Activated CD8-positive, alpha-beta memory T cell treated with anti-CD3 and anti-CD28 coated beads for 1 hour (primary cell): ENCODE data around the gene CRY1.
"Not testable (repeated sequence)": the region's sequence is repeated elsewhere in the genome, so short reads cannot be mapped to it uniquely, and the experiment has no call there.

Experiments used
- DNase-seq, 2 donors: peaks; one replicate each; pipeline ENCODE4 v3.0.0-alpha.2; 2020; ENCODE audit warnings: low read depth in 1 of 2; ENCODE audit errors: extremely low read depth in 1 of 2

CRY1 gene

GRCh38 chr12:107073266-107073665 is 20.1 kb downstream of the CRY1 start:
- not testable (repeated sequence) for DNase-seq

GRCh38 chr12:107066691-107067090 is 26.7 kb downstream of the CRY1 start:
- no peak for DNase-seq

GRCh38 chr12:107064687-107065086 is 28.7 kb downstream of the CRY1 start:
- no peak for DNase-seq

- DNase-seq, result no peak
Measured at GRCh38 chr12:107064243-107064642, 29.1 kb downstream of the CRY1 start.

GRCh38 chr12:107058190-107058589 is 35.2 kb downstream of the CRY1 start:
- DNase-seq, result no peak

GRCh38 chr12:107057071-107057834 is 36.1 kb downstream of the CRY1 start:
- no peak for DNase-seq

GRCh38 chr12:107053709-107054108 is 39.6 kb downstream of the CRY1 start:
- no peak for DNase-seq

GRCh38 chr12:107045186-107045585 is 48.2 kb downstream of the CRY1 start:
- DNase-seq, result no peak

- no peak for DNase-seq
Measured at GRCh38 chr12:107042801-107043200, 50.5 kb downstream of the CRY1 start.

GRCh38 chr12:107035733-107036132 is 57.6 kb downstream of the CRY1 start:
- DNase-seq, result no peak

GRCh38 chr12:107033758-107034739 is 59.3 kb downstream of the CRY1 start:
- no peak for DNase-seq

- no peak for DNase-seq
Measured at GRCh38 chr12:107032266-107032665, 61.1 kb downstream of the CRY1 start.

- DNase-seq, result no peak
Measured at GRCh38 chr12:107031061-107031460, 62.3 kb downstream of the CRY1 start.

- DNase-seq, result no peak
Measured at GRCh38 chr12:107029081-107029480, 64.3 kb downstream of the CRY1 start.

GRCh38 chr12:107027636-107028053 is 65.7 kb downstream of the CRY1 start:
- no peak for DNase-seq

GRCh38 chr12:107026806-107027635 is 66.3 kb downstream of the CRY1 start:
- DNase-seq, result no peak

- DNase-seq, result not testable (repeated sequence)
Measured at GRCh38 chr12:107026356-107026755, 67.0 kb downstream of the CRY1 start.

GRCh38 chr12:107025671-107026070 is 67.7 kb downstream of the CRY1 start:
- DNase-seq, result no peak

- no peak for DNase-seq
Measured at GRCh38 chr12:107019546-107019945, 73.8 kb downstream of the CRY1 start.

GRCh38 chr12:107017042-107017441 is 76.3 kb downstream of the CRY1 start:
- DNase-seq, result no peak

GRCh38 chr12:107014055-107014454 is 79.3 kb downstream of the CRY1 start:
- no peak for DNase-seq
